Measurements from ENCODE around the gene NR2E3.

Gene NR2E3

DNA sequence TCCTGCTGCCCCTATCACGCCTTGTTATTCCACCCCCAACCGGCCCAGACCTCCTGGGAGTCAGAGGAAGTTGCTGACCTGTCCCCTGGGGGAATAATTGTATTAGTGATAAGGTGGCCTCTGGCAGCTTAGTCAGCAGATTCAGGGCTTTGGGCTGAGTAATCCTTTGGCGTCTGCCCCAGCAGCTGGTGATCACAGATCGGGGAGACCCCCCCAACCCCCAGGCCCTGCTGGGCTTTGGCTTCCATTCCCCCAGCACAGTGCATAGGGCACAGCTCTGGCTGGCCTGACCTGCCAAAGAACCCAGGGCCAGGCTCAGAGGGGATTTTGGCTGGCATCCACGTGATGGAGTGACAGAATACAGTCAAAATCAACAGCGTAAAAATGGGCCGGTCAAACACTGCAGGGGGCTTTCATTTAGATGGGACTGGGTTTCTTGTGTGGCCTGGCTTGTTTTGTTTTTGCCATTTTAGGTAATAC, 3.9 kb upstream of the NR2E3 start:
- Histone ChIP-seq H3K4ac (ENCODE audit: low read length) (no peak overlapping the region), H2AK5ac (ENCODE audit: low read depth, low read length) (peak overlapping the region; percentile 8), H2AFZ (ENCODE audit: low read length) (peak overlapping the region; percentile 92), H3K14ac (ENCODE audit: low read length) (no peak overlapping the region), H3K4me3 (ENCODE audit: low read length in 2 of 2) (no peak overlapping the region), H4K8ac (ENCODE audit: low read depth, low read length) (no peak overlapping the region), H3K9ac (ENCODE audit: low read depth, low read length, poor library complexity) (no peak overlapping the region), H2BK12ac (ENCODE audit: low read length) (no peak overlapping the region), H3K27ac (replicated peaks; ENCODE audit: low read length) (peak overlapping the region; percentile 79), H3K4me1 (ENCODE audit: control insufficient read depth in 2 of 2, insufficient read depth in 1 of 2, low read depth in 1 of 2, low read length in 2 of 2) (peaks cover 16 to 24% of the 10 kb centered on the region in 2 donors), H3K36me3 (replicated peaks in 1 of 2; ENCODE audit: control insufficient read depth in 2 of 2, insufficient read depth in 2 of 2, low read length in 2 of 2) (no peaks in the 10 kb centered on the region), H3K79me1 (ENCODE audit: low read depth, low read length) (no peaks in the 10 kb centered on the region), H3K18ac (ENCODE audit: low read length) (peak overlapping the region; percentile 12), H3K23ac (ENCODE audit: low read depth, low read length, poor library complexity) (no peak overlapping the region), H2BK15ac (ENCODE audit: low read length) (no peak overlapping the region), H3K27me3 (ENCODE audit: control insufficient read depth in 3 of 3, insufficient read depth in 3 of 3, low read depth in 1 of 3, low read length in 3 of 3) (no peaks in the 10 kb centered on the region), H4K91ac (ENCODE audit: low read depth, low read length, poor library complexity) (no peak overlapping the region), H2BK120ac (ENCODE audit: low read depth, low read length) (no peak overlapping the region), H3K9me3 (replicated peaks in 1 of 2; ENCODE audit: control insufficient read depth in 2 of 2, insufficient read depth in 1 of 2, low read depth in 1 of 2, low read length in 2 of 2) (no peaks in the 10 kb centered on the region), H3K4me2 (ENCODE audit: insufficient read depth, low read length, poor library complexity, severe bottlenecking) (no peak overlapping the region), H2BK5ac (ENCODE audit: low read length) (peak overlapping the region; percentile 21)
- no CpG with 5 or more reads among the region's 7 CpGs for WGBS, 2 donors (ENCODE audit: extremely low coverage in 2 of 2, insufficient read length in 2 of 2, insufficient replicate concordance in 1 of 2)
- no peak for DNase-seq (ENCODE audit: low spot score)

GRCh38 chr15:71807125-71807629, 3.2 kb upstream of the NR2E3 start:
- H2BK5ac ChIP-seq (ENCODE audit: low read length) = peak overlapping the region; percentile 21
- no peak overlapping the region for H2BK120ac ChIP-seq (ENCODE audit: low read depth, low read length)
- H4K91ac ChIP-seq (ENCODE audit: low read depth, low read length, poor library complexity) = no peak overlapping the region
- peak overlapping the region; percentile 0 for H2BK15ac ChIP-seq (ENCODE audit: low read length)
- peak overlapping the region; percentile 7 for H4K8ac ChIP-seq (ENCODE audit: low read depth, low read length)
- no peak overlapping the region for H2BK12ac ChIP-seq (ENCODE audit: low read length)
- peak; percentile 57 for DNase-seq (ENCODE audit: low spot score)
- no peak overlapping the region for H3K14ac ChIP-seq (ENCODE audit: low read length)
- H3K4me2 ChIP-seq (ENCODE audit: insufficient read depth, low read length, poor library complexity, severe bottlenecking) = peak overlapping the region; percentile 30
- no peak overlapping the region for H3K23ac ChIP-seq (ENCODE audit: low read depth, low read length, poor library complexity)
- peak overlapping the region; percentile 86 for H3K18ac ChIP-seq (ENCODE audit: low read length)
- no peak overlapping the region for H3K4ac ChIP-seq (ENCODE audit: low read length)
- H3K4me1 ChIP-seq (ENCODE audit: control insufficient read depth in 2 of 2, insufficient read depth in 1 of 2, low read depth in 1 of 2, low read length in 2 of 2) = peaks cover 16 to 24% of the 10 kb centered on the region in 2 donors
- peak overlapping the region; percentile 46 for H3K9ac ChIP-seq (ENCODE audit: low read depth, low read length, poor library complexity)
- H3K36me3 ChIP-seq (replicated peaks in 1 of 2; ENCODE audit: control insufficient read depth in 2 of 2, insufficient read depth in 2 of 2, low read length in 2 of 2) = no peaks in the 10 kb centered on the region
- peak overlapping the region; percentile 79 for H3K27ac ChIP-seq (replicated peaks; ENCODE audit: low read length)
- H3K79me1 ChIP-seq (ENCODE audit: low read depth, low read length) = no peaks in the 10 kb centered on the region
- H2AK5ac ChIP-seq (ENCODE audit: low read depth, low read length) = no peak overlapping the region
- WGBS, 2 donors (ENCODE audit: extremely low coverage in 2 of 2, insufficient read length in 2 of 2, insufficient replicate concordance in 1 of 2) = no CpG with 5 or more reads among the region's 15 CpGs
- no peaks in the 10 kb centered on the region for H3K27me3 ChIP-seq (ENCODE audit: control insufficient read depth in 3 of 3, insufficient read depth in 3 of 3, low read depth in 1 of 3, low read length in 3 of 3)
- H3K4me3 ChIP-seq (ENCODE audit: low read length in 2 of 2) = no peak overlapping the region
- H3K9me3 ChIP-seq (replicated peaks in 1 of 2; ENCODE audit: control insufficient read depth in 2 of 2, insufficient read depth in 1 of 2, low read depth in 1 of 2, low read length in 2 of 2) = no peaks in the 10 kb centered on the region
- peak overlapping the region; percentile 92 for H2AFZ ChIP-seq (ENCODE audit: low read length)

- Histone ChIP-seq H3K4me3 (ENCODE audit: low read length in 2 of 2) (no peak overlapping the region), H3K27ac (replicated peaks; ENCODE audit: low read length) (peak overlapping the region; percentile 79), H2BK5ac (ENCODE audit: low read length) (peak overlapping the region; percentile 4), H3K9ac (ENCODE audit: low read depth, low read length, poor library complexity) (peak overlapping the region; percentile 18), H2BK15ac (ENCODE audit: low read length) (peak overlapping the region; percentile 84), H3K23ac (ENCODE audit: low read depth, low read length, poor library complexity) (no peak overlapping the region), H3K36me3 (replicated peaks in 1 of 2; ENCODE audit: control insufficient read depth in 2 of 2, insufficient read depth in 2 of 2, low read length in 2 of 2) (no peaks in the 10 kb centered on the region), H2BK120ac (ENCODE audit: low read depth, low read length) (no peak overlapping the region), H4K91ac (ENCODE audit: low read depth, low read length, poor library complexity) (peak overlapping the region; percentile 6), H3K4me1 (ENCODE audit: control insufficient read depth in 2 of 2, insufficient read depth in 1 of 2, low read depth in 1 of 2, low read length in 2 of 2) (peaks cover 16 to 24% of the 10 kb centered on the region in 2 donors), H2AFZ (ENCODE audit: low read length) (peak overlapping the region; percentile 92), H3K4me2 (ENCODE audit: insufficient read depth, low read length, poor library complexity, severe bottlenecking) (no peak overlapping the region), H3K9me3 (replicated peaks in 1 of 2; ENCODE audit: control insufficient read depth in 2 of 2, insufficient read depth in 1 of 2, low read depth in 1 of 2, low read length in 2 of 2) (no peaks in the 10 kb centered on the region), H3K14ac (ENCODE audit: low read length) (no peak overlapping the region), H4K8ac (ENCODE audit: low read depth, low read length) (no peak overlapping the region), H3K18ac (ENCODE audit: low read length) (peak overlapping the region; percentile 80), H2BK12ac (ENCODE audit: low read length) (peak overlapping the region; percentile 92), H2AK5ac (ENCODE audit: low read depth, low read length) (peak overlapping the region; percentile 98), H3K79me1 (ENCODE audit: low read depth, low read length) (no peaks in the 10 kb centered on the region), H3K27me3 (ENCODE audit: control insufficient read depth in 3 of 3, insufficient read depth in 3 of 3, low read depth in 1 of 3, low read length in 3 of 3) (no peaks in the 10 kb centered on the region), H3K4ac (ENCODE audit: low read length) (no peak overlapping the region)
- WGBS, 2 donors (ENCODE audit: extremely low coverage in 2 of 2, insufficient read length in 2 of 2, insufficient replicate concordance in 1 of 2) = no CpG with 5 or more reads among the region's 4 CpGs
- no peak for DNase-seq (ENCODE audit: low spot score)
Observed at GRCh38 chr15:71807691-71808091, 2.7 kb upstream of the NR2E3 start.

- Histone ChIP-seq H2BK15ac (ENCODE audit: low read length) (peak overlapping the region; percentile 84), H3K23ac (ENCODE audit: low read depth, low read length, poor library complexity) (peak overlapping the region; percentile 5), H3K27ac (replicated peaks; ENCODE audit: low read length) (no peak overlapping the region), H3K36me3 (replicated peaks in 1 of 2; ENCODE audit: control insufficient read depth in 2 of 2, insufficient read depth in 2 of 2, low read length in 2 of 2) (no peaks in the 10 kb centered on the region), H3K4me1 (ENCODE audit: control insufficient read depth in 2 of 2, insufficient read depth in 1 of 2, low read depth in 1 of 2, low read length in 2 of 2) (peaks cover 16 to 24% of the 10 kb centered on the region in 2 donors), H3K27me3 (ENCODE audit: control insufficient read depth in 3 of 3, insufficient read depth in 3 of 3, low read depth in 1 of 3, low read length in 3 of 3) (no peaks in the 10 kb centered on the region), H2BK12ac (ENCODE audit: low read length) (peak overlapping the region; percentile 87), H4K91ac (ENCODE audit: low read depth, low read length, poor library complexity) (peak overlapping the region; percentile 6), H3K18ac (ENCODE audit: low read length) (peak overlapping the region; percentile 80), H3K9ac (ENCODE audit: low read depth, low read length, poor library complexity) (no peak overlapping the region), H2AFZ (ENCODE audit: low read length) (peak overlapping the region; percentile 13), H2BK120ac (ENCODE audit: low read depth, low read length) (peak overlapping the region; percentile 76), H3K4me3 (ENCODE audit: low read length in 2 of 2) (no peak overlapping the region), H3K14ac (ENCODE audit: low read length) (peak overlapping the region; percentile 92), H4K8ac (ENCODE audit: low read depth, low read length) (no peak overlapping the region), H3K4me2 (ENCODE audit: insufficient read depth, low read length, poor library complexity, severe bottlenecking) (no peak overlapping the region), H2BK5ac (ENCODE audit: low read length) (peak overlapping the region; percentile 4), H3K9me3 (replicated peaks in 1 of 2; ENCODE audit: control insufficient read depth in 2 of 2, insufficient read depth in 1 of 2, low read depth in 1 of 2, low read length in 2 of 2) (no peaks in the 10 kb centered on the region), H2AK5ac (ENCODE audit: low read depth, low read length) (peak overlapping the region; percentile 98), H3K79me1 (ENCODE audit: low read depth, low read length) (no peaks in the 10 kb centered on the region), H3K4ac (ENCODE audit: low read length) (peak overlapping the region; percentile 53)
- no peak for DNase-seq (ENCODE audit: low spot score)
- no CpG with 5 or more reads among the region's 18 CpGs for WGBS, 2 donors (ENCODE audit: extremely low coverage in 2 of 2, insufficient read length in 2 of 2, insufficient replicate concordance in 1 of 2)
Observed at GRCh38 chr15:71808311-71809020, 1.9 kb upstream of the NR2E3 start.
